ENCODE results near the gene NRN1L.

The NRN1L gene

DNA sequence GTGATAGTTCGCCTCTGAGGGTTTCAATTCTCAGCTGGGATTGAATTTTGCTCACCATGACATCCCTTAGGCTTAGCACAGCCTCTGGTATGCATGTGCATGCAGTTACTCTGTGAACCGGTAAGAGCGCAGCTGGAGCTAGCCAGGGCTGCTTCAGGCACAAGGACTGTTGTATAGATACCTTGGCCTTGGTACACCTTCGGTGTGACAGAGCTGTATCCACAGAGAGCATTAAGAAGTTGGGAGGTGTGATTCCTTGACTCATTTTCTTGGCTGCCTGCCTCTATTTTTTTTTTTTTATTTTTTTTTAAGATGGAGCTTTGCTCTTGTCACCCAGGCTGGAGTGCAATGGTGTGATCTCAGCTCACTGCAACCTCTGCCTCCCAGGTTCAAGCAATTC lies 40.2 kb upstream of the NRN1L start:
- no peak; the same call in 1 of the 2 replicates for TF ChIP-seq CTCF (IDR thresholded peaks at IDR 0.05; ENCODE audit: low read depth, low read length)
- no peak for DNase-seq (ENCODE audit: extremely low read depth, low read depth)

DNA sequence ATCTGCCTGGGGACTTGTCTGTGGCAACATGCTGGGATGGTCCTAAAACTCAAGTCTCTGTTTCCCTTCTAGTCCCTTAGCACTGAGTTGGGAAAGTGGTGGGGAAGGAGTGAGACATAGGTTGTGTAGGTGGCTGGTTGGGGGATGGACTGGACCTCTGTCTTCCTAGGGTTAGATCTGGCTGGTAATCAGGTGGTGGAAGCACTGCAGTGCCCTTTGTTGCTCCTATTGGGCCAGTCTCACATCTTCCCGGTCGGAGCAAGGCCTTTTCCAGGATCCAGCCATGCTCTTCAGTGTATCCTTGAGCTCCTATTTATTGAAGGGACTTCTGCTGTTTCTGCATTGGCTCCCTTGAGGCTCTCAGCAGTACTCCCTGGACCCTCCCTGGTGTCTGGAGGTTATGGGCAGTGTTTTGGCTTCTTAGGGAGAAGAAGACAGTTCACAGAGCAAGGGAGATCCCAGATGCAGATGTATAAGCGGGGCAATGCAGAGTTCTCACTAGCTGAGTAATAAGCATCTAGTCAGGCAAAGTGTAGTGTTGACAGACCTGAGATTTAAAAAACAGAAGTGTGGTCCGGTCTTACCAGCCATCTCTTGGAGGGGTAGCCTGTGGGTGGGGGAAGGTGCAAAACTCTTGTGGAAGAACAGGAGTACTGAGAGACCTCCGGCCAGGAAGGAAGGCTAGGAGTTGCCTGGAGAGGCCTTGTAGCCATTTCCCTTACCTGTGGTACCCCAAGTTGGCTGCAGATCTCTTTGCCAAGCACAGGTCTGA lies 39.2 kb upstream of the NRN1L start:
- TF ChIP-seq CTCF (IDR thresholded peaks at IDR 0.05; ENCODE audit: low read depth, low read length): no peak
- no peak for DNase-seq (ENCODE audit: extremely low read depth, low read depth)

GRCh38 chr16:67846063-67846319 lies 38.7 kb upstream of the NRN1L start:
- TF ChIP-seq CTCF (IDR thresholded peaks at IDR 0.05; ENCODE audit: low read depth, low read length): no peak
- DNase-seq (ENCODE audit: extremely low read depth, low read depth): no peak

DNA sequence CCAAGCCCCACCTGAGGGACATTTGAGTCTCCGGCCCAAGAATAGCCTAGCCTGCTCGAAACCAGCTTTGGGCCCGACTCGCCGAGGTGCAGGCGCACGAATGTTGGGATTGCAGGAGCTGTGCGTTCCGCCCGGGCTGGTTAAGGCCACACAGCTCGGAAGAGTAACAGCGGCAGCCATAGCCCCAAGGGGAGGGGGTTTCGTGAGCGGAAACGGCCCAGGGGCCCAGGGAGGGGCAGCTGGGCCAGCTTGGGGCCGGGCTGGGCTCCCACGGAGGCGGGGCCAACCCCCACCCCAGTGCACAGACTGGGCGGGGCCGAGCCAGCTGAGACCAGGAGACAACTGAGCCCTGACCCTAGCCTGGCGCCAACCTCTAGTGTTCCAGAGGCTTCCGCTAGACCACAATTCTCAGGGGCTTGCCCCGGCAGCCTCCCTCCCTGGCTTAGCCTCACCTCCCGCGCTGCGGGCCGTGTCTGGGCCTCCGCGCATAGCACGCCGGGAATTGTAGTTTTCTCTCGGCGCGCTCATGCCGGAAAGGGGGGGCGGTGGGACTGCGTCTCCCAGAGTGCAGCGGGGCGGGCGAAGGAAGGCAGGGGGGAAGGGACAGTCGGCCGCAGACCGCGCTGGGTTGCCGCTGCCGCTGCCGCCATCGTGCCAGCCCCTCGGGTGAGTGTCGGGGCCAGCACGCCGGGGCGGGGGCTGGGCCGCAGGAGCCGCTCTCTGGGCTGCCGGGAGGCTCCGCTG lies 38.2 kb upstream of the NRN1L start, which contains the start of gene NUTF2:
NUTF2 (plus strand) TSS at position 614 of the 744 bp plus-strand sequence. CDS start 18,198 bp downstream, outside the sequence.
- peak; percentile 78 for DNase-seq (ENCODE audit: extremely low read depth, low read depth)
- TF ChIP-seq CTCF (IDR thresholded peaks at IDR 0.05; ENCODE audit: low read depth, low read length): no peak

DNA sequence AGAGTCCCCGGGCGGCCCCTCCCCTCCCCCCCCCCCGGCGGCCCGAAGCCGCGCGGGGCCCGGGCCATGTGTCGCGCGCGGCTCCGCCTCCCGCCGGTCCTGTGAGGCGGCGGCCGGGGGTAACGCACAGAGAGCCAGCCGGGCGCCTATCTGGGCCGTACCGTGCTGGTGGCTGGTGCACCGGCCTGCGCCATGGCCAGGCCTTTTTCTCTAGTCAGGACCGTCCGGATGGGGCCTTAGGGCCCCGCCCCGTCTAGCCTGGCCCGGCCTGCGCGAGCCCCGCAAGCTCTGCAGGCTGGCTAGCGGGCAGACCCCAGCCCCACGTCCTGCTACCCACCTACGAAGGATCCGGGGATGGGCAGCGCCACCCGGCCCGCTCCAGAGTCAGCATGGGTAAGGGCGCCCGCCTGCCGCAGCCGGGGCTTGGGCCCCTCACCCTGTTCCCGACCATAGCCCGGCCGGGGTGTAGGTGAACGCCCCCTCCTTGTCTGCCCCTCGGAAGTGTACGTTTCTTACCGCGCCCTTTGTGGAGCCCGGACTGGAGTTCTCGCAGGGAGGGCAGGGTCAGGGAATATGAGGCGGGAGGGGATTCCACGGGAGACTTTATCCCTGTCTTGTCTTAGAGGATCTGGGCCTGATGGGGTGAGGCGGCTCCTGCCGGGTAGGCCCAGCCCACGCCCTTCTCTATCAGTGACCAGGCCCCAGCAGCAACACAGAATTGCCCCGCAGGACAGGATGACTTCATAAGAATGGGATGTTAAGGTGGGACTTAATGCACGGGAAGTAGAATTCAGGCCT lies 37.4 kb upstream of the NRN1L start, which contains the start of gene CENPT:
CENPT (minus strand) TSS at position 630 of the 798 bp plus-strand sequence. CDS start 13,834 bp downstream, outside the sequence.
- TF ChIP-seq CTCF (IDR thresholded peaks at IDR 0.05; ENCODE audit: low read depth, low read length): no peak
- no peak for DNase-seq (ENCODE audit: extremely low read depth, low read depth)

GRCh38 chr16:67848118-67848517 lies 36.6 kb upstream of the NRN1L start:
- TF ChIP-seq CTCF (IDR thresholded peaks at IDR 0.05; ENCODE audit: low read depth, low read length): no peak
- no peak for DNase-seq (ENCODE audit: extremely low read depth, low read depth)

Data from AG09319 (cell line).